Measurements from ENCODE around the gene MYH7B.

Gene MYH7B

GRCh38 chr20:34977365-34978091 is 21.9 kb downstream of the MYH7B start:
- H3K4me1 ChIP-seq (ENCODE audit: control insufficient read depth, insufficient read depth, low read length): no peaks in the 10 kb centered on the region
- H3K9me3 ChIP-seq (ENCODE audit: control insufficient read depth in 2 of 2, low read length in 2 of 2): no peaks in the 10 kb centered on the region
- no peak overlapping the region for H3K27ac ChIP-seq (ENCODE audit: low read length)
- peaks cover 3 to 12% of the 10 kb centered on the region in 2 donors for H3K27me3 ChIP-seq (ENCODE audit: control insufficient read depth in 1 of 2, insufficient read depth in 2 of 2, low read length in 2 of 2)
- no peaks in the 10 kb centered on the region for H3K36me3 ChIP-seq (ENCODE audit: control insufficient read depth in 2 of 2, insufficient read depth in 2 of 2, low read length in 2 of 2)
- no peak overlapping the region for H3K9ac ChIP-seq (ENCODE audit: low read length in 2 of 2)
- H3K4me3 ChIP-seq (ENCODE audit: low read length in 2 of 2): no peak overlapping the region

GRCh38 chr20:34978092-34978744 is 22.6 kb downstream of the MYH7B start:
- no peaks in the 10 kb centered on the region for H3K9me3 ChIP-seq (ENCODE audit: control insufficient read depth in 2 of 2, low read length in 2 of 2)
- H3K4me3 ChIP-seq (ENCODE audit: low read length in 2 of 2): no peak overlapping the region
- H3K27ac ChIP-seq (ENCODE audit: low read length): no peak overlapping the region
- no peaks in the 10 kb centered on the region for H3K4me1 ChIP-seq (ENCODE audit: control insufficient read depth, insufficient read depth, low read length)
- H3K27me3 ChIP-seq (ENCODE audit: control insufficient read depth in 1 of 2, insufficient read depth in 2 of 2, low read length in 2 of 2): peaks cover 8 to 15% of the 10 kb centered on the region in 2 donors
- H3K36me3 ChIP-seq (ENCODE audit: control insufficient read depth in 2 of 2, insufficient read depth in 2 of 2, low read length in 2 of 2): no peaks in the 10 kb centered on the region
- H3K9ac ChIP-seq (ENCODE audit: low read length in 2 of 2): no peak overlapping the region

GRCh38 chr20:34979366-34980153 is 23.9 kb downstream of the MYH7B start:
- Histone ChIP-seq H3K9ac (ENCODE audit: low read length in 2 of 2) (no peak overlapping the region), H3K27me3 (ENCODE audit: control insufficient read depth in 1 of 2, insufficient read depth in 2 of 2, low read length in 2 of 2) (peaks cover 19 to 26% of the 10 kb centered on the region in 2 donors), H3K36me3 (ENCODE audit: control insufficient read depth in 2 of 2, insufficient read depth in 2 of 2, low read length in 2 of 2) (no peaks in the 10 kb centered on the region), H3K4me3 (ENCODE audit: low read length in 2 of 2) (no peak overlapping the region), H3K4me1 (ENCODE audit: control insufficient read depth, insufficient read depth, low read length) (no peaks in the 10 kb centered on the region), H3K9me3 (ENCODE audit: control insufficient read depth in 2 of 2, low read length in 2 of 2) (no peaks in the 10 kb centered on the region), H3K27ac (ENCODE audit: low read length) (no peak overlapping the region)

DNA sequence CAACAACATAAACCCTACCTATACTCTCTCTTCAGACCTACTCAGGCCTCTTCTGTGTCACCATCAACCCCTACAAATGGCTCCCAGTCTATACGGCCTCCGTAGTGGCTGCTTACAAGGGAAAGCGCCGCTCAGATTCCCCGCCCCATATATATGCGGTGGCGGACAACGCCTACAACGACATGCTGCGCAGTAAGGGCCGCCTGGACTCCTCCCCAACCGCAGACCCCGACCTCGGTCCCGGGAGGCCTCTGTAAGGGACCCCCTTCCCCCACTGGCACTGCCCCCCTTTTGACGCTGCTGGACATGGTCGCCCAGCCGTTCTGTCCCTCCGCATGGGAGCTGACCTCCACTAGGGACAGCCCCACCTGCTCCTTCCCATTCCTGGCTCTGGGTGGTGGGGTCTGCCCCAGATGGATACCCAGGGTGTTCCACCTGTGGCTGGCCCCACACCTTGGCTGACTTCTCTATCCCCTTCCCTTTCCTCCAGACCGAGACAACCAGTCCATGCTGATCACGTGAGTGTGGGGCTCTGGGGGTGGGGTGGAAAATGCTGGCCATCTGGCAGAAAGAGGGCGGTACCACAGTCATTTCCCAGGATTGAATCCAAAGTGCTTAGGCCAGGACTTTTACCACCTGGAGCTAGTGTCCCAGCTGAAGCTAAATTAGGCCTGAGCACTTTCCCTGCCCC is 25.0 kb downstream of the MYH7B start:
- Histone ChIP-seq H3K27ac (ENCODE audit: low read length) (no peak overlapping the region), H3K4me1 (ENCODE audit: control insufficient read depth, insufficient read depth, low read length) (no peaks in the 10 kb centered on the region), H3K9me3 (ENCODE audit: control insufficient read depth in 2 of 2, low read length in 2 of 2) (no peaks in the 10 kb centered on the region), H3K27me3 (ENCODE audit: control insufficient read depth in 1 of 2, insufficient read depth in 2 of 2, low read length in 2 of 2) (peaks cover 19 to 26% of the 10 kb centered on the region in 2 donors), H3K9ac (ENCODE audit: low read length in 2 of 2) (no peak overlapping the region), H3K4me3 (ENCODE audit: low read length in 2 of 2) (no peak overlapping the region), H3K36me3 (ENCODE audit: control insufficient read depth in 2 of 2, insufficient read depth in 2 of 2, low read length in 2 of 2) (no peaks in the 10 kb centered on the region)

DNA sequence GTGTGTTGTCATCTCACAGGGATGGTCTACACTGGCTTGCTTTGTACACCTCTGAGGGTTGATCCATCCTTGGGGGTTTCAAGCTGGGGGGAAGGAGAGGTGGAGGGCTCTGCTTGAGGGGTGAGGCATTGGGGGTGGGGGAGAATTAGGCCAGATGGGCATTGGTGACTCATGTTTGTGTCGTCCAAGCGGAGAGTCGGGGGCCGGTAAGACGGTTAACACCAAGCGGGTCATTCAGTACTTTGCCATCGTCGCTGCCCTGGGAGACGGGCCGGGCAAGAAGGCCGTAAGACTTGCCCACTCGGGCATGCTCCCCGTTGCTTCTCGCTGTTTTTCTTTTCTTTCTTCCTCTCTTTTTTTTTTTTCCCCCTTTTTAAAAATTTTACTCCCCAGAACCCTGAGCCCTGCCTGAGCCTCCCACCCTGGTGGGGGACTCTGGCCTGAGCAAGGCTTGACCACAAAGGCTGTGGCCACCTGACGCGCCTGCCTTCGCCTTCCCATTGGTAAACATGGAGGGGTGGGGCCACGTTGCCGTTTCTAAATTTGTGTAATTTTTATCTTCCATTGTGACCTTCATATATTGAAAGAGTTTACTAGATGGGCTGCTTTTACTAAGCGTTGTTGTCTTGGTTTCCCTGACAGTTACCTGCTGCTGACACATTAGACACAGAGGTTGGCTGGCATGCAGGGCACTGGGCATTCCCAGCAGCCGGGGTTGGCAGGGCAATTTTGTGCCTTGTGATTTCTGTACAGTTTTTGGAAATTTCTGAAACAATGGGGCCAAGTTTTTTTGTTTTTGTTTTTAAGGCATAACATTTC is 26.8 kb downstream of the MYH7B start:
- Histone ChIP-seq H3K36me3 (ENCODE audit: control insufficient read depth in 2 of 2, insufficient read depth in 2 of 2, low read length in 2 of 2) (no peaks in the 10 kb centered on the region), H3K27me3 (ENCODE audit: control insufficient read depth in 1 of 2, insufficient read depth in 2 of 2, low read length in 2 of 2) (peaks cover 19 to 26% of the 10 kb centered on the region in 2 donors), H3K9me3 (ENCODE audit: control insufficient read depth in 2 of 2, low read length in 2 of 2) (no peaks in the 10 kb centered on the region), H3K4me3 (ENCODE audit: low read length in 2 of 2) (no peak overlapping the region), H3K27ac (ENCODE audit: low read length) (no peak overlapping the region), H3K4me1 (ENCODE audit: control insufficient read depth, insufficient read depth, low read length) (no peaks in the 10 kb centered on the region), H3K9ac (ENCODE audit: low read length in 2 of 2) (no peak overlapping the region)

- Histone ChIP-seq H3K9me3 (ENCODE audit: control insufficient read depth in 2 of 2, low read length in 2 of 2) (no peaks in the 10 kb centered on the region), H3K4me3 (ENCODE audit: low read length in 2 of 2) (no peak overlapping the region), H3K9ac (ENCODE audit: low read length in 2 of 2) (no peak overlapping the region), H3K36me3 (ENCODE audit: control insufficient read depth in 2 of 2, insufficient read depth in 2 of 2, low read length in 2 of 2) (no peaks in the 10 kb centered on the region), H3K4me1 (ENCODE audit: control insufficient read depth, insufficient read depth, low read length) (no peaks in the 10 kb centered on the region), H3K27ac (ENCODE audit: low read length) (no peak overlapping the region), H3K27me3 (ENCODE audit: control insufficient read depth in 1 of 2, insufficient read depth in 2 of 2, low read length in 2 of 2) (peaks cover 19 to 26% of the 10 kb centered on the region in 2 donors)
Measured at GRCh38 chr20:34983089-34983820, 27.6 kb downstream of the MYH7B start.

DNA sequence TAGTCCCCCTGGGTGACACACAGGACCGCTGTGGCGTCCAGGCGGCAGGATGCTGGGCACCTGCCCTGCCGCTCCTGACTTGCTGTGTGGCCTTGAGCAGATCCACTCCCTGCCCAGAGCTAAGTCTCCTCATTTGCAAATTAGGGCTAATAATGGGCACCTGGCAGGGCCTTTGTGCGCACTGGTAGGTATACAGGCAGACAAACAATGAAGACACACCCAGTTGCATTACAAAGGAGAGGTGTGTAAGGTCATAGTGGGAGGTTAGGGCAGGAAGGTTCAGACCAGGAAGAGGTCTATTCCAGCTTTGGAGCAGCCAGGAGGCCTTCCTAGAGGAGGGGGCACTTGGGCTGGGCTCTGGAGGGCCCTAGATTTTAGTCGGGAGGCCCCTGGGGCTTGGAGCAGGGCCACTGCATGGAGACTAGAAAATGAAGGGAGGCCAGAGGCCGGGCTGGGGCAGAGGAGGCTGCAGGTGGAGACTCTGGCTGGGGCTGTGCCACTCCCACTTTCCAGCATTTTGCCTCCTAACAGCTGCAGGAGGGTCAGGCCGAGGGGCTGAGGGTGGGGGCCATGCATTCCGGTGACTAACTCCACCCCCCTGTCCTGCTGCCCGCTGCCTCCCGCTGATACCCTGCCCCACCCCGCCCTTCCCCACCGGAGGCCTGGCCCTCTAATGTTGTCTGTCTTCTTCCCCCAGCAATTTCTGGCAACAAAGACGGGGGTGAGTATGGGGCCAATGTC is 28.5 kb downstream of the MYH7B start:
- Histone ChIP-seq H3K9me3 (ENCODE audit: control insufficient read depth in 2 of 2, low read length in 2 of 2) (no peaks in the 10 kb centered on the region), H3K4me3 (ENCODE audit: low read length in 2 of 2) (no peak overlapping the region), H3K4me1 (ENCODE audit: control insufficient read depth, insufficient read depth, low read length) (no peaks in the 10 kb centered on the region), H3K27ac (ENCODE audit: low read length) (no peak overlapping the region), H3K36me3 (ENCODE audit: control insufficient read depth in 2 of 2, insufficient read depth in 2 of 2, low read length in 2 of 2) (no peaks in the 10 kb centered on the region), H3K27me3 (ENCODE audit: control insufficient read depth in 1 of 2, insufficient read depth in 2 of 2, low read length in 2 of 2) (peaks cover 19 to 26% of the 10 kb centered on the region in 2 donors), H3K9ac (ENCODE audit: low read length in 2 of 2) (no peak overlapping the region)

DNA sequence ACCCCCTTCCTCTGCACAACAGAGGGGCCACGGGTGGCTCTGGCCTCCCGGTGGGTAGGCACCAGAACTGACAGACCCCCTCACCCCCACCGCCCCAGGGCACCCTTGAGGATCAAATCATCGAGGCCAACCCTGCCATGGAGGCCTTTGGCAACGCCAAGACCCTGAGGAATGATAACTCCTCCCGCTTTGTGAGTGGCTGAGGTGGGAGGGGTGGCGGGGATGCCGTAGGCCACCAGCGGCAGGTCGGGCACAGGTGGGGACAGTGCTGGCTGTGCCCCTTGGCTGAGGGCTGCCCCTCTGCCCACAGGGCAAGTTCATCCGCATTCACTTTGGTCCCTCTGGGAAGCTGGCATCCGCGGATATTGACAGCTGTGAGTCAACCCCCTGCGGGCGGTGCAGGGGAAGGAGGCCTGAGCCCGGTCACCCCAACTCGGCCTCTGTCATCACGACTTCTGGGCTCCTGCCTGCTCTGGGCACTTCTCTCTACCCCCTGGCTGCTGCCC is 29.1 kb downstream of the MYH7B start:
- no peaks in the 10 kb centered on the region for H3K4me1 ChIP-seq (ENCODE audit: control insufficient read depth, insufficient read depth, low read length)
- no peak overlapping the region for H3K27ac ChIP-seq (ENCODE audit: low read length)
- no peak overlapping the region for H3K9ac ChIP-seq (ENCODE audit: low read length in 2 of 2)

More for the DNA sequence above, 29.1 kb downstream of the MYH7B start:
- Histone ChIP-seq H3K4me3 (ENCODE audit: low read length in 2 of 2) (no peak overlapping the region), H3K27me3 (ENCODE audit: control insufficient read depth in 1 of 2, insufficient read depth in 2 of 2, low read length in 2 of 2) (peaks cover 19 to 26% of the 10 kb centered on the region in 2 donors), H3K9me3 (ENCODE audit: control insufficient read depth in 2 of 2, low read length in 2 of 2) (no peaks in the 10 kb centered on the region), H3K36me3 (ENCODE audit: control insufficient read depth in 2 of 2, insufficient read depth in 2 of 2, low read length in 2 of 2) (no peaks in the 10 kb centered on the region)

All from stomach smooth muscle (tissue), 2 donors.